ENCODE results near the gene MEA1. TPM values are rescaled to one million over a fixed set of nuclear protein-coding genes. Genes with fewer than 3 reads are reported as not detected.
"Not testable (repeated sequence)": the region's sequence is repeated elsewhere in the genome, so short reads cannot be mapped to it uniquely, and the experiment has no call there.

Gene MEA1
- total RNA-seq, 2 experiments from 2014 or later: 105 to 109 TPM

- ChIA-PET CTCF (interaction anchor here (1.1 kb wide), 1 partner anchor 124 kb away, joined by 7 read pairs; no protein-coding TSS in a partner anchor), POLR2A (interaction anchor here (0.6 to 2.4 kb wide), 5 partner anchors 13 to 123 kb away, joined by 3 to 10 read pairs (median 4); partner anchors contain the start of gene PEX6)
Measured at GRCh38 chr6:43020052-43020705, 6.4 kb upstream of the MEA1 start.

- POLR2A ChIA-PET: no interaction called here
Measured at GRCh38 chr6:43019152-43019551, 5.4 kb upstream of the MEA1 start.

GRCh38 chr6:43016943-43017334, 3.2 kb upstream of the MEA1 start:
- ChIA-PET CTCF (interaction anchor here (0.6 kb wide), 1 partner anchor 17 kb away, joined by 3 read pairs; no protein-coding TSS in a partner anchor), POLR2A (no interaction called here)

More at GRCh38 chr6:43019152-43019551, 5.4 kb upstream of the MEA1 start:
- CTCF ChIA-PET: no interaction called here

GRCh38 chr6:43016176-43016942, 2.6 kb upstream of the MEA1 start:
- POLR2A ChIA-PET: interaction anchor here (4.1 kb wide), 1 partner anchor 38 kb away, joined by 13 read pairs; the partner anchor contains the start of gene PEX6

GRCh38 chr6:43014434-43014909, 726 bp upstream of the MEA1 start:
- CTCF ChIA-PET: interaction anchor here (0.5 to 1.7 kb wide), 3 partner anchors 129 to 562 kb away, joined by 3 to 6 read pairs (median 4); partner anchors contain the start of genes POLH and XPO5
- POLR2A ChIA-PET: interaction anchor here (1.0 to 4.1 kb wide), 6 partner anchors 11 to 85 kb away, joined by 5 to 13 read pairs (median 8); partner anchors contain the start of genes CNPY3, CUL7, KLC4 and MRPL2

More at GRCh38 chr6:43016176-43016942, 2.6 kb upstream of the MEA1 start:
- CTCF ChIA-PET: interaction anchor here (0.6 to 1.0 kb wide), 2 partner anchors 18 to 32 kb away, joined by 3 read pairs; partner anchors contain the start of gene PPP2R5D

- POLR2A ChIA-PET: interaction anchor here (0.5 to 4.1 kb wide), 12 partner anchors 9 to 200 kb away, joined by 3 to 13 read pairs (median 4); partner anchors contain the start of genes CNPY3, CUL7, MRPL2 and PEX6
Measured at GRCh38 chr6:43013097-43013842, 476 bp downstream of the MEA1 start.

GRCh38 chr6:43012364-43012763, 1.4 kb downstream of the MEA1 start:
- ChIA-PET CTCF (no interaction called here), POLR2A (interaction anchor here (0.5 to 4.1 kb wide), 5 partner anchors 9 to 42 kb away, joined by 3 to 13 read pairs (median 8); partner anchors contain the start of genes PEX6 and PPP2R5D)

More at GRCh38 chr6:43013097-43013842, 476 bp downstream of the MEA1 start:
- CTCF ChIA-PET: interaction anchor here (0.6 to 1.7 kb wide), 3 partner anchors 19 to 130 kb away, joined by 3 to 6 read pairs (median 5); no protein-coding TSS in a partner anchor

GRCh38 chr6:43011207-43011606, 2.5 kb downstream of the MEA1 start:
- ChIA-PET CTCF (interaction anchor here (1.5 kb wide), 1 partner anchor 133 kb away, joined by 5 read pairs; no protein-coding TSS in a partner anchor), POLR2A (no interaction called here)

GRCh38 chr6:43009124-43009523, 4.6 kb downstream of the MEA1 start:
- POLR2A ChIA-PET: no interaction called here
- CTCF ChIA-PET: interaction anchor here (1.0 kb wide), 1 partner anchor 17 kb away, joined by 4 read pairs; no protein-coding TSS in a partner anchor

- POLR2A ChIA-PET: interaction anchor here (0.8 kb wide), 1 partner anchor 17 kb away, joined by 4 read pairs; no protein-coding TSS in a partner anchor
- CTCF ChIA-PET: no interaction called here
Measured at GRCh38 chr6:43007126-43007525, 6.6 kb downstream of the MEA1 start.

GRCh38 chr6:43006251-43006650, 7.5 kb downstream of the MEA1 start:
- CTCF ChIA-PET: no interaction called here
- POLR2A ChIA-PET: interaction anchor here (1.3 kb wide), 1 partner anchor 23 kb away, joined by 3 read pairs; no protein-coding TSS in a partner anchor

GRCh38 chr6:43005844-43006243, 7.9 kb downstream of the MEA1 start:
- ChIA-PET CTCF (no interaction called here), POLR2A (interaction anchor here (1.3 kb wide), 1 partner anchor 23 kb away, joined by 3 read pairs; no protein-coding TSS in a partner anchor)

GRCh38 chr6:43001843-43002242, 11.9 kb downstream of the MEA1 start:
- POLR2A ChIA-PET: no interaction called here
- CTCF ChIA-PET: interaction anchor here (0.8 kb wide), 1 partner anchor 57 kb away, joined by 3 read pairs; the partner anchor contains the start of genes KLC4 and MRPL2

GRCh38 chr6:42998205-42998604, 15.5 kb downstream of the MEA1 start:
- CTCF ChIA-PET, POLR2A ChIA-PET: not testable (repeated sequence)

- ChIA-PET POLR2A (no interaction called here), CTCF (no interaction called here)
Measured at GRCh38 chr6:42996513-42996912, 17.2 kb downstream of the MEA1 start.

GRCh38 chr6:42993445-42993844, 20.3 kb downstream of the MEA1 start:
- ChIA-PET CTCF (no interaction called here), POLR2A (interaction anchor here (0.6 kb wide), 1 partner anchor 171 kb away, joined by 8 read pairs; no protein-coding TSS in a partner anchor)

GRCh38 chr6:42989923-42990322, 23.8 kb downstream of the MEA1 start:
- ChIA-PET CTCF (no interaction called here), POLR2A (interaction anchor here (1.3 kb wide), 1 partner anchor 17 kb away, joined by 4 read pairs; no protein-coding TSS in a partner anchor)

- ChIA-PET CTCF (interaction anchor here (1.5 kb wide), 1 partner anchor 241 kb away, joined by 5 read pairs; the partner anchor contains the start of gene DNPH1), POLR2A (no interaction called here)
Measured at GRCh38 chr6:42988486-42989020, 25.2 kb downstream of the MEA1 start.
